Measurements from ENCODE around the gene PUSL1. TPM values are rescaled to one million over a fixed set of nuclear protein-coding genes. Genes with fewer than 3 reads are reported as not detected.

PUSL1 gene
- total RNA-seq, 1 donor from 2014 or later: 16.2 TPM

DNA sequence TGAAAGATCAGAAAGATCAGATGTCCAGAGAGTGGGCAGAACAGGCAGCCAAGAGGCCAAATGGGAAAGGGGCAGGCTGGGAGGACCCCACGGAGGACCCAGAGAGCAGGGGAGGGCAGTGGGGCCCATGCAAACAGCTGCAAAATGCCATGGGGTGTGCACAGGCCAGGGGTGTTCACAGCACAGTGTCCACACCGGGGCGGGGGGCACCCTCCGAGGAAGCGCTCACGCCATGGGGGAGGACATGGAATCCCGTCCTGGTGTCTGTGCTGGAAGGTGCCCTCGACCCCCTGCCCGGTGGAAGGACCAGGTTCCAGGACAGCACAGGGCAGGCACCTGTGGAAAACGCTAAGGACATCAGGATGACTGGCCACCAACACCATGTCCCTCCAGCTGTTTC lies 14.6 kb downstream of the PUSL1 start:
- Histone ChIP-seq H3K4me1 (peaks cover 51% of the 10 kb centered on the region), H3K4me3 (no peak overlapping the region), H3K9me3 (no peaks in the 10 kb centered on the region), H3K27ac (no peak overlapping the region), H3K36me3 (peaks cover 50% of the 10 kb centered on the region), H3K27me3 (ENCODE audit: low read depth) (no peaks in the 10 kb centered on the region)
- TF ChIP-seq, protein P1, sequence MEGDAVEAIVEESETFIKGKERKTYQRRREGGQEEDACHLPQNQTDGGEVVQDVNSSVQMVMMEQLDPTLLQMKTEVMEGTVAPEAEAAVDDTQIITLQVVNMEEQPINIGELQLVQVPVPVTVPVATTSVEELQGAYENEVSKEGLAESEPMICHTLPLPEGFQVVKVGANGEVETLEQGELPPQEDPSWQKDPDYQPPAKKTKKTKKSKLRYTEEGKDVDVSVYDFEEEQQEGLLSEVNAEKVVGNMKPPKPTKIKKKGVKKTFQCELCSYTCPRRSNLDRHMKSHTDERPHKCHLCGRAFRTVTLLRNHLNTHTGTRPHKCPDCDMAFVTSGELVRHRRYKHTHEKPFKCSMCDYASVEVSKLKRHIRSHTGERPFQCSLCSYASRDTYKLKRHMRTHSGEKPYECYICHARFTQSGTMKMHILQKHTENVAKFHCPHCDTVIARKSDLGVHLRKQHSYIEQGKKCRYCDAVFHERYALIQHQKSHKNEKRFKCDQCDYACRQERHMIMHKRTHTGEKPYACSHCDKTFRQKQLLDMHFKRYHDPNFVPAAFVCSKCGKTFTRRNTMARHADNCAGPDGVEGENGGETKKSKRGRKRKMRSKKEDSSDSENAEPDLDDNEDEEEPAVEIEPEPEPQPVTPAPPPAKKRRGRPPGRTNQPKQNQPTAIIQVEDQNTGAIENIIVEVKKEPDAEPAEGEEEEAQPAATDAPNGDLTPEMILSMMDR (IDR thresholded peaks at IDR 0.05): no peak
- intact Hi-C loops (cut with DNase I): no loop called here
- no peak for ATAC-seq
- no peak for DNase-seq

DNA sequence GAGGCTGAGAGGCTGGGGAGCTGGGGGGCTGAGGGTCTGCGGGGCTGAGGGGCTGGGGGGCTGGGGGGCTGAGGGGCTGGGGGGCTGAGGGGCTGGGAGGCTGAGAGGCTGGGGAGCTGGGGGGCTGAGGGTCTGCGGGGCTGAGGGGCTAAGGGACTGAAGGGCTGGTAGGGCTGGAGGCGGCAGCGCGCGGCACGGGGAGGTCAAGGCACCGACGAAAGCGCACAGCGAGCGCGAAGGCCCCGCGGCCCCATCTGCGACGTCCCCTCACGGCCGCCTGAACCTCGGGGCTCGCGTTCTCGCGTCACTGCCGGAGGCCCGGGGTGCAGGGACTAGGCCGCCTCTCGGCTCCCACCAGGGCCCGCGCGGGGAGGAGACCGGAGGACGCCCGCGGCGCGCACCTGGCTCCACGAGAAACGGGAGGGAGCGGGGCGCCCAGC lies 15.7 kb downstream of the PUSL1 start:
- intact Hi-C loops (cut with DNase I): no loop called here
- Histone ChIP-seq H3K27ac (peak overlapping the region; percentile 91), H3K4me1 (peaks cover 40% of the 10 kb centered on the region), H3K36me3 (peaks cover 50% of the 10 kb centered on the region), H3K27me3 (ENCODE audit: low read depth) (no peaks in the 10 kb centered on the region), H3K4me3 (peak overlapping the region; percentile 100), H3K9me3 (no peaks in the 10 kb centered on the region)
- DNase-seq: no peak
- no peak for ATAC-seq
- TF ChIP-seq, protein P1 (IDR thresholded peaks at IDR 0.05): no peak

DNA sequence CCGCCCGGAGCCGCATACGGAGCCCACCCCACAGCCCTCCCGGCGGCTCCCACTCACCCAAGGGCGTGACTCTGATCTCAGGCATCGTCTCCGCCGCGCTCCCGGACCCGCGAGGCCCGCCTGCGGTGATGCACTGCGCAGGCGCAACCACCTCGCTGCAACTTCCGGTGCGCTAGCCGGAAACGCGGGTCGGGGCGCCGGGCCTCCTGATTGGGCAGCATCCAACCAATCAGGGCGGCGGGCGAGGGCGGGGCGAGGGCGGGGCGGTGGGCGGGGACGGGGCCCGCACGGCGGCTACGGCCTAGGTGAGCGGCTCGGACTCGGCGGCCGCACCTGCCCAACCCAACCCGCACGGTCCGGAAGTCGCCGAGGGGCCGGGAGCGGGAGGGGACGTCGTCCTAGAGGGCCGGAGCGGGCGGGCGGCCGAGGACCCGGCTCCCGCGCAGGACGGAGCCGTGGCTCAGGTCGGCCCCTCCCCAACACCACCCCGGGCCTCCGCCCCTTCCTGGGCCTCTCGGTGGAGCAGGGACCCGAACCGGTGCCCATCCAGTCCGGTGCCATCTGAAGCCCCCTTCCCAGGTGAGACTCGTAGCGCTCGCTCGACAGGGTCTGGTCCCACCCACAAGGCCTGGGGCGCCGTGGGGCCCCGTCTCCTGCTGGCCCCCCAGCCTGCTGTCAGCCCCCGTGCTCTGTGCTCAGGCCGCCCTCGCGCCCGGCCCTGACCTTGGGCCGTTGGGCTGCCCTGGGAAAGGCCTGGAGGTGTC lies 16.3 kb downstream of the PUSL1 start, which contains the start of the genes CPTP and INTS11:
CPTP (plus strand) TSS at position 279 of the 764 bp plus-strand sequence. CDS start 2,109 bp downstream, outside the sequence.
INTS11 (minus strand) TSS at position 137 of the 764 bp plus-strand sequence; CDS start at position 85, 52 bp downstream.
- Histone ChIP-seq H3K27me3 (ENCODE audit: low read depth) (no peaks in the 10 kb centered on the region), H3K4me1 (peaks cover 39% of the 10 kb centered on the region), H3K27ac (peak within 1 kb of the TSS; percentile 91), H3K9me3 (no peaks in the 10 kb centered on the region), H3K4me3 (peak within 1 kb of the TSS; percentile 100), H3K36me3 (peaks cover 44% of the 10 kb centered on the region)
- TF ChIP-seq, protein P1 (IDR thresholded peaks at IDR 0.05): no peak
- peak; percentile 94 for DNase-seq
- intact Hi-C loops (cut with DNase I): no loop called here
- peak; percentile 93 to 94 for ATAC-seq

DNA sequence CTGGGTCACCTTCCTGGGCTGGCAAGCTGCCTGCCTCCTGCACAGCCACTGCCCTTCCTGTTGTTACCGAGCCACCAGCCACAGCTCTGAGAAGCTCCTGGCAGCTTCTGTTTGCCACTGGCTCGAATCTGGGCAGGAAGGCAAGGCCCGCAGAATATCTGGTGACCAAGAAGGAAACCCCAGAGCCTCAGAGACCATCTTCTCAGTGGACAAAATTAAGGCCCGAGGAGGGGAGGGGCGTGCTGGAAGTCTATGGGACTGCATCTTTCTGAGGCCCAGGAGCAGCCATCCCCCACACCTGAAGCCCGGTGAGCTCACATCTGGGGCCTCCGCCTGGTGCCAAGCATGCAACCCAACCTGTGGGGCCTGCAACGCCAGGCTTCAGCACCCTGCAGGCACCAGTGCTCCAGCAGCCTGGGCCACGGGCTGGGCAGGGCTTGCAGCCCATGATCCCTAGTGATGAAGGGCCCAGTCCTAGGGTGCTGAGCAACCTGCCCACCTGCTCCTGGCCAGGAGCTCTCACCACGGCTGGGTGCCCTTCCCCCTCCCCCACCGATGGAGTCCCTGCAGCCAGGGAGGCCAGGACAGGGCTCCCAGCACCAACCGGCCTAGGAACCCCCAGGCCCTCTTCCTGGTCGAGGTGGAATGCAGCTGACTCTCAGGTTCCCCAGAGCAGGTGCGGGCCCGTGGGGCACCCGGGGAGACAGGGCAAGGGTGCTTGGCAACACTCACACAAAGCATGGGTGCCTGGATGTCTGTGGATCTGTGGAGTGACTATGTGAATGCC lies 17.1 kb downstream of the PUSL1 start:
- TF ChIP-seq, protein P1 (IDR thresholded peaks at IDR 0.05): no peak
- intact Hi-C loops (cut with DNase I): no loop called here
- Histone ChIP-seq H3K4me3 (peak overlapping the region; percentile 100), H3K4me1 (peaks cover 41% of the 10 kb centered on the region), H3K27me3 (ENCODE audit: low read depth) (no peaks in the 10 kb centered on the region), H3K36me3 (peaks cover 36% of the 10 kb centered on the region), H3K9me3 (no peaks in the 10 kb centered on the region), H3K27ac (peak overlapping the region; percentile 91)
- DNase-seq: no peak
- peak in 1 of 2 donors; percentile 0 for ATAC-seq

- Histone ChIP-seq H3K4me1 (peaks cover 48% of the 10 kb centered on the region), H3K27me3 (ENCODE audit: low read depth) (no peaks in the 10 kb centered on the region), H3K4me3 (peak overlapping the region; percentile 100), H3K9me3 (no peaks in the 10 kb centered on the region), H3K27ac (peak overlapping the region; percentile 91), H3K36me3 (peaks cover 34% of the 10 kb centered on the region)
- intact Hi-C loops (cut with DNase I): no loop called here
- TF ChIP-seq, protein P1 (IDR thresholded peaks at IDR 0.05): no peak
- ATAC-seq (no peak), DNase-seq (no peak)
These were observed 17.7 kb downstream of the PUSL1 start for GRCh38 chr1:1326075-1326605.
